ENCODE results near the gene CHST13.

The CHST13 gene

GRCh38 chr3:126527455-126528211 is 3.7 kb downstream of the CHST13 start:
- no peak for TF ChIP-seq SIN3A (IDR thresholded peaks at IDR 0.05; ENCODE audit: borderline replicate concordance, insufficient read depth, low read length)
- TF ChIP-seq REST (IDR thresholded peaks at IDR 0.05; ENCODE audit: insufficient read depth in 1 of 2, low read depth in 2 of 2, low read length in 2 of 2): no peak
- TF ChIP-seq POLR2AphosphoS5 (IDR thresholded peaks at IDR 0.05; ENCODE audit: low read depth, low read length): no peak

- TF ChIP-seq FOXP2 (optimal IDR thresholded peaks at IDR 0.05; ENCODE audit: borderline replicate concordance, extremely low read depth, extremely low read length, insufficient read depth) (no peak), POLR2AphosphoS5 (IDR thresholded peaks at IDR 0.05; ENCODE audit: low read depth, low read length) (no peak), REST (IDR thresholded peaks at IDR 0.05; ENCODE audit: insufficient read depth in 1 of 2, low read depth in 2 of 2, low read length in 2 of 2) (no peak), SIN3A (IDR thresholded peaks at IDR 0.05; ENCODE audit: borderline replicate concordance, insufficient read depth, low read length) (no peak), TAF1 (IDR thresholded peaks at IDR 0.05; ENCODE audit: borderline replicate concordance, insufficient read depth, low read length) (no peak)
Observed at GRCh38 chr3:126528419-126528799, 4.5 kb downstream of the CHST13 start.

- no peak for TF ChIP-seq FOXP2 (optimal IDR thresholded peaks at IDR 0.05; ENCODE audit: borderline replicate concordance, extremely low read depth, extremely low read length, insufficient read depth)
- no peak for TF ChIP-seq REST (IDR thresholded peaks at IDR 0.05; ENCODE audit: insufficient read depth in 1 of 2, low read depth in 2 of 2, low read length in 2 of 2)
- TF ChIP-seq POLR2AphosphoS5 (IDR thresholded peaks at IDR 0.05; ENCODE audit: low read depth, low read length): no peak
- no peak for TF ChIP-seq TAF1 (IDR thresholded peaks at IDR 0.05; ENCODE audit: borderline replicate concordance, insufficient read depth, low read length)
- TF ChIP-seq SIN3A (IDR thresholded peaks at IDR 0.05; ENCODE audit: borderline replicate concordance, insufficient read depth, low read length): no peak
Observed at GRCh38 chr3:126528800-126529541, 5.0 kb downstream of the CHST13 start.

GRCh38 chr3:126529585-126530170 is 5.7 kb downstream of the CHST13 start:
- TF ChIP-seq POLR2AphosphoS5 (IDR thresholded peaks at IDR 0.05; ENCODE audit: low read depth, low read length) (no peak), SIN3A (IDR thresholded peaks at IDR 0.05; ENCODE audit: borderline replicate concordance, insufficient read depth, low read length) (no peak), TAF1 (IDR thresholded peaks at IDR 0.05; ENCODE audit: borderline replicate concordance, insufficient read depth, low read length) (no peak), REST (IDR thresholded peaks at IDR 0.05; ENCODE audit: insufficient read depth in 1 of 2, low read depth in 2 of 2, low read length in 2 of 2) (no peak), FOXP2 (optimal IDR thresholded peaks at IDR 0.05; ENCODE audit: borderline replicate concordance, extremely low read depth, extremely low read length, insufficient read depth) (no peak)
